T-helper 1 cell treated with Interleukin-12 subunit alpha and Interleukin-12 subunit beta and Interleukin-4 antibody, amounts not matched to agents 30 ng/mL and 1 ng/mL, for 36 hours (primary cell): ENCODE data around the gene ERN1. TPM values are rescaled to one million over a fixed set of nuclear protein-coding genes. Genes with fewer than 3 reads are reported as not detected.
"Not testable (repeated sequence)": the region's sequence is repeated elsewhere in the genome, so short reads cannot be mapped to it uniquely, and the experiment has no call there.

ENCODE experiments used
- intact Hi-C: fragments of 100-400 bp; cut with micrococcal nuclease; formaldehyde crosslinking; loops from one replicate; pipeline ENCODE4 v1.15.1; 2024
- total RNA-seq: library from RNA; stranded (reverse); gene quantifications from 2 replicates; pipeline ENCODE4 v1.2.3, GENCODE V29; 2022

The ERN1 gene
- 139 and 143 TPM in 2 replicates for total RNA-seq

DNA sequence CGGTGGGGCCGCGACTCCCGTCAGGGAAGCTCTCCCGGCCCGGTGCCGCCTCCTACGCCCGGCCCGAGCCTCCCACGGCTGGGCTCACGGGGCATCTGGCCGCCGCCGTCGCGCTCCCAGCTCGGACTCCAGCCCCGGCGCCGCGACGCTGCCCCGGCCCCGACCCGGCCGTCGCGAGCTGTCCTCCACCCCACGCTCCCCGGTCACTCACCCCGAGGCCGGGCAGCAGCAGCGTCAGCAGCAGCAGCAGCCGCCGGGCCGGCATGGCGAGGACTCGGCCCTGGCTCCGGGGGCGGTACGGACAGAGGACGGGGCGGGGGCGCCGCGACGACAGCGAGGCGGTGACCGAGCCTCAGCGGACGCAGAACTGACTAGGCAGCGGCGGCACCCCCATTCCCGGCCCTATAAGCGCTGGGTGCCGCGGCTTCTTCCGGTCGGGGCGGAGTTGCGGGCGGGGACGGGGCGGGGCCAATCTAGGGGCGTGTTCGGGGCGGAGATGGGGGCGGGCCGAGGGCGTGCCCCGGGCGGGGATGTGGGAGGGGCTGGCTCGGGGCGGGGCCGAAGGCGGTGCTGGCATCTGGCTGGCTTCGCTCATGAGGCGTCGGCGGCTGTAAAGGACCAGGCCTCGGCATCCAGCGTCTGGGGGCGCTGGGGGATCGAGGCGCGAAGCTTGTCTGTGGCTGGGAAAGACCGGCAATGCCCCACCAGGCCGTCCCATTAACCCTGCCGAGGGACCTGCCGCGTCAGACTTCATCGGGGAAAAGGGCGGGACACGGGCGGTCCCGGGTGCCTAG lies at the start of gene ERN1:
ERN1 (minus strand) TSS at position 380 of the 794 bp plus-strand sequence; CDS start at position 265, 115 bp downstream.
- intact Hi-C loops: loop anchor here (1.0 to 10.0 kb wide), 11 partner anchors 15 to 505 kb away; partner anchors contain the start of genes CCDC47, CEP95, DDX42 and DDX5

GRCh38 chr17:64179024-64179423 lies 49.1 kb upstream of the ERN1 start:
- intact Hi-C loops: not testable (repeated sequence)

DNA sequence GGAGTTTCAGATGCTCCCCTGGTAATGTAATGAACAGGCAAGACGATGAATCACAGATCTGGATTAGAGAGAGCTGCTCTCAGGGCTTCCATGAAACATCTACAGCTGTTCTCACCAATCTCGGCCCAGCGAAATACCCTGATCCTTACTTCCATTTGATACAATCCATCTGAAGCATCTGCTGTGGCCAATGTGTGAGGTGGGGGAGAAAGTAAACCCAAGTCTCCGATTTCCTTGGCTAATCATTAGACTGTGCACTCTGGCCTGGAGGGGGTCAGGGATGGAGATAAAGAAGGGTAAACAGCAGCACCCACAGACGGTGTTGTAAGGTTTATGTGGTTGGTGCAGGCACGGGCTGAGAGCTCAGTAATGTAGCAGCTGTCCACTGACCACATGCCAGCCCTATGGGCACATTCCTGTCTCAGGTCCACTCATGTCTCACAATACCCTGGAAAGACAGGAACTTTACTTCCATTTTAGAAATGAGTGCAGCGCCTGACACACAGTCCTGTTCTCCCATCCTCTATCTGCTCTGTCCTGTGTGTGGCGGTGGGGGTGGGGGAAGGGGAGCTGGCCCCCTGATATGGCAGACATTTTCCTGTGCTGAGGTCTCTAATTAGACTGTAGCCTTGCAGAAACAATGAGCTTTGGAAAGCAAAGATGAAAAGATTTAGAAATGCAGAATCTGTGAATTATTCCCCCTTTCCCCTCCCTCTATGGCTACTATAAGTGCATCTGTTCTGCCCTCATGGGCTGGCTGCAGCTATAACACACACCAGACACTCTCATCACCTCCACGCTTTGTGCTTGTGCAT lies 48.3 kb upstream of the ERN1 start:
- intact Hi-C loops: no loop called here

GRCh38 chr17:64177311-64178010 lies 47.5 kb upstream of the ERN1 start:
- intact Hi-C loops: no loop called here

GRCh38 chr17:64176556-64176955 lies 46.6 kb upstream of the ERN1 start:
- intact Hi-C loops: no loop called here

DNA sequence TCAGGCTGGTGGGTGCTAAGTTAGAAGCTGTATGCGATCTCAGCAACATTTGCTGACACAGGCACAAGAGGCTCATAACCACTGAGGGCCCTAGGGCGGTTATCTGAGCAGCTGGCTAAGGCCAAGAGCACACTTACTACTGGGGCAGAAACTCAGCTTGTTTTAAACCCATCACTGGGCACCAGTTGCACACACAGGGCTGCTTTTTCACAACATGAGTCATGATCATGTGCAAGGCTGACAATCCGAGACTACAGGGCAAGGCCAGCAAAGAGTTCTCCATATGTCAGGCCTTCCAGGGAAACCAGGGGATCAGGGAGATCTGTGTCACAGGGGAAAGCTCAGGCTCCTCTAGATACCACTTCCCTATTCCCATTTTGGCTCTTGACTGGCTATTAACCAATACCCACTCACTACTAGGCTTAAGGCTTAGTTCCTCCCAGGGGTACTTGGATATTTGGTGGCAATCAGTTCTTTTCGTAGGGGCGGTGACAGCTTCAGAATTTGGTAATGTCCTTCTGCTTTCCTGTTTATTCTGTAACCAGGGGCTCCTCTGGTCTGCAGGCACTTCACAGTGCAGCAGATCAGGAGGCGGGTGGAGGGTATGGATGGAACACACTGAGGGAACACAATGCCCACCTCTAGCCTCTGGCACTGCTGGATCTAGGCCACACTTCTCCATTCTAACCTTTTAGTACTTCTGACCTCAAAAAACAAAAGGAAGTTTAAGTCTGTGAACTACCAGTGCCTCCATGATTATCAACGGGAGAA lies 44.9 kb upstream of the ERN1 start:
- intact Hi-C loops: no loop called here

GRCh38 chr17:64173646-64174045 lies 43.7 kb upstream of the ERN1 start:
- intact Hi-C loops: no loop called here

DNA sequence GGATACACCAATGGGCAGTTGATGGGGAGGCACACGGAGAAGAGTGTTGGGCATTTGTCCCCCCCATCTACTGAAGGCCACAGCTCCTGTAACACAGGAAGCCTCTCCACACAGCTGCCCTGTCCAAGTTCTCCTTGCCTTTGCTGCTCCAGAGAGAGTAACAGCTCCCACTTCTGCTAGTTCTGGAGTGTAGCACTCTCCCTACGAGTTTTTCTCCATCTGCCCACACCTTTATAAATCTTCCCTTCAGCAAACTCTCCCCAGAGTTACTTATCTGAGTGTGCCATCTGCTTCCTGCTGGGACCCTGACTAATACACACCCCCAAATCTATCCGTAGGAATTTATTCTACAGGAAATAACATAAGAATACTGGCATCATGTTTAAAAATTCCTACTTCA lies 42.6 kb upstream of the ERN1 start:
- intact Hi-C loops: no loop called here

DNA sequence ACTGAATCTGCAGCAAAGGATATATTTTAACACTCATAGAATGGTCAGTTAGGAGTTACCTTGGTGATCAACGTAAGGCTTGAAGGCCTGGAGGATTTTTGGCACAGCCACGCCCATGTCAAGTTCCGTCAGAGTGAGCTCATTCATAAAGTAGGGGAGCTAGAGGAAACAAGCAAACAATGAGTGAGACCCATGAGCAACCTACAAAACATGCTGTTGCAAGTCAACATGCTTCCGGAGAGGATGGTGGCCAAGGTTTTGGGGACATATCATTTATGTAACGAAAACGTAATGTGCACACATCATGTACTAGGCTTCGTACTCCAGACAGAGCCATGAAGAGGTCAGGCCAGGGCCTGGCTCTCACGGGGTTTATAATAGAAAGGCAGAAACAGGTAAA lies 41.1 kb upstream of the ERN1 start:
- intact Hi-C loops: no loop called here

DNA sequence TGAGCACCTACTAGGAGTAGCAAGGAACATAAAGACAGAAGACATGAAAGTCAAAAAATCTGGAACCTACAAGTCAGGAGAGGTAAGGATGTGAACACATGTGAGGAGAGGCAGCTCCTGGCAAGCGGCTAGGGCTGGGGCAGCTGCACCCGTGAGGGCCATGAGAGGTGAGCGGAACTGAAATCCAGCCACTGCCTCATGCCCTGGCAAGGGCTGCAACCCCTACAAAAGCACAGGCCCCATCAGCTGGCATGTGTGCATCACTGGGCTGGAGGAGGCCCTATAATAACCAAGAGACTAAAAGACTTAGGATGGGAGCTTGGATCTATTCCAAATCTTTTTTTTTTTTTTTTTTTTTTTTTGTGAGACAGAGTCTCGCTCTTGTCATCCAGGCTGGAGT lies 40.3 kb upstream of the ERN1 start:
- intact Hi-C loops: no loop called here

DNA sequence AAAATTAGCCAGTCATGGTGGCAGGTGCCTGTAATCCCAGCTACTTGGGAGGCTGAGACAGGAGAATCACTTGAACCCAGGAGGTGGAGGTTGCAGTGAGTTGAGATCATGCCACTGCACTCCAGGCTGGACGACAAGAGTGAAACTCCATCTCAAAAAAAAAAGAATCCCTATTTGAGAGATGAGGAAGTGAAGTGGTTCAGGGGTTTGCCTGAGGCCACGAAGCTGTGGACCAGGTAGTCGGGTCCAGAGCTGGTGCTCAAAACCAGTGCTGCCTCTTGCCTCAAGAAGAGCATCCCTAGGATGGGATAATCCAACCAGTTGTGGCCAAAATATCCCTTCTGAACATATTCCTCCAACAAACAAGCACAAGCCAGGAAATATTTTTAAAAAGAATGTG lies 37.7 kb upstream of the ERN1 start:
- intact Hi-C loops: not testable (repeated sequence)

DNA sequence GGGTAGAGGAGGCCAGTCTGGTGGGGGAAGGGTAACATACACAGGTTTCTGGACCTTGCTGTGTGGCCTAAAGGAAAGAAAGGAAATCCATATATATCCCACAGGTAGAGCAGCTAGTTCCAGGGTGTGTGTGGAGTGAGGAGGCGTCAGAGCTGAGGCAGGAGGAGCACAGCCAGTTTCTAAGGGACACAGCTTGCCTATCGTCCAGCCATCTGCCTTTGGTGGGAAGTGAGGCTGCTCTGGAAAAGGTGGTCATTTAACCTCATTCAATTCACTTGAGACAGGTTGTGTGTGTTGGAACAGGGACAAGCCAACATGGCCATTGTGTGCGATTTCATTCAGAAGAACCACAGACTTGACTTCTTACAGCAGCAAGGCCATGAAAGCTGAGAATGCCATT lies 36.9 kb upstream of the ERN1 start:
- intact Hi-C loops: no loop called here

DNA sequence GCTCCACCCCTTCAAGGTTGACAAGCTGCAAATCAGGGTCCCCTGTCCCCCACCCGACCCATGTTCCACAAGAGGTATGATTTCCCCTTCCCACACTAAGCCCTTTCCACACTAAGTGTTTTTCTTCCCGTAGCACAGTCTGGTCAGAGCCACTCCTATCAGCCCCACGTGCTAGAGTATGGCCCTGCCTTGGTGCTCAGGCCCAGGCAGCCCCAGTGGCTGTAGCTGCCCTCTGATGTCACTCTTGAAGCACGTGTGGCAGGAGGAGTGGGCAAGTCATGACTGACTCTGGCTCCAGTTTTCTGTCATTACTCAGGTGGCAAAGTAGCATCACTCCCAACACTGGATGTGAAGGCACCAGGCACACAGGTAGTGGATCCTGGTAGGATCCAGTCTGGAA lies 35.4 kb upstream of the ERN1 start:
- intact Hi-C loops: no loop called here

- intact Hi-C loops: no loop called here
Observed at GRCh38 chr17:64164596-64165285, 34.8 kb upstream of the ERN1 start.

DNA sequence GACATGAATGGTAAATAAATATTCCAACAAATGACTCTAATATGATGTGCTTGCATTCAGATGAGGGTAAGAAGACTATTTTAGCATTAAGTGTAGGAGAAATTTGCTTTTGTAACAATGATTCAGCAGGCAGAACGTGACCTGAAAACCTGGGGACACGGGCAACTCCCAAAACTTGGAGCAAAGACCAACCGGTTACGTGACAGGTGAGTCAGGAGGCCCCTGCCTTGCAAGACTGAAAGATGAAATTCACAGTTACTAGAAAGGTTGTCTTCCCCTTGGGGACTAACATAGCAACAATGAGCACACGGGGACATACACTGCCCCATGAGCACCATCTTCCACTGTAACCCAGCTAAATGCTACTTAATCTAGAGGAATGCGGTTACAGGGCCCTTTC lies 33.5 kb upstream of the ERN1 start:
- intact Hi-C loops: no loop called here

DNA sequence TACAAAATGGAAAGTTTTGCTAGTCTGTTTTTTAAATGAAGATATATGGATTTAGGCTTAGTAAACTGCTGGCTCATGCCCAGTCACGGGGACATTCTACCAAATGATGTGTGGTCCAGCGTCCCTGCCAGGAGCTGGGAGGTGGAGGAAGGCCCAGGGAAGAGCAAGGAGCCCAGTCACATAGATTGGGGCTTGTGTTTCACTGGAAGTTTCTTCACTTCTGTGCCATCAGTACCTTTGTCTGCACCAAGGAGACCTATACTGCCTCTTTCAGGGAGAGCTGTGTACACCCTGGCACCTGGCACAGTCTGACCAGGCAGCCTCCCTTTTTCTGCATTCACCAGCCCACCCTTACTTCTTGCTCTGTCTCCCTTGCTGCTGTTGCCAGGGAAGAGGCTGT lies 32.6 kb upstream of the ERN1 start:
- intact Hi-C loops: loop anchor here (1.0 kb wide), 1 partner anchor 22 kb away; no protein-coding TSS in a partner anchor

DNA sequence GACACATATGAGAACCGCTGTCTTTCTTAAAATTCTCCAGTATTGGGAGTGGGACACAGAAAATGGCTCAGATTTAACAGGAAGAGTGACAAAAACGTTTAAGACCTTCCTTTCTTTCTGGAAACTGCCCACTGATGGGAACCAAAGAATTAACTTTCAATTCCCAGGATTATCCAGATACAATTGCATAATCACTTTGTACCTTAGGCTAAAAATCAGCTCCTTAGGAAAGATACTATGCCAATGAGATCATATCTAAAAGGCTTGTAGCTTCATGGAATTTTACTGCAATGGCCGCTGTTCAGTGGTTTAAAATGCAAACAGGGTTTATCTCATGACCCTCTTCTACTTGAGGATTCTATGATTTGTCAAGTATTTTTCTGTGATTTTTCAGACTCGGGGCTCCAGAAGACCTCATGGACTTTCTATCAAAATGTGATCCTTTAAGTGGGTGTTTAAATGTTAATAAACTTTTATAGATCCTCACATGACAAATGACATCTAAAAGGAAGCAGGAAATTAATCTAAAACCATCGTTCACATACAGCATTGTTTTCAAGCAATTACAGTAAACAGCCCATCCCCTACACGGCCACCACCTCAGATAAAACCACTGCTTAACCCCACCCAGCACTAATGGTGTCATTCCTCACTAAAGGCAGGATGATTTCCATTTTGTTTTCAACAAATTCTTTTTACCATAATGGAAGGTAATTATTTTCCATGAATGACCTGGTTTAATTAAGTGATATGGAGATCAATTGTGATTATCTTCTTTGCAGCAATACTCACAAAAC lies 31.6 kb upstream of the ERN1 start:
- intact Hi-C loops: loop anchor here (1.0 kb wide), 1 partner anchor 23 kb away; no protein-coding TSS in a partner anchor

- intact Hi-C loops: no loop called here
Observed at GRCh38 chr17:64160378-64160777, 30.4 kb upstream of the ERN1 start.

DNA sequence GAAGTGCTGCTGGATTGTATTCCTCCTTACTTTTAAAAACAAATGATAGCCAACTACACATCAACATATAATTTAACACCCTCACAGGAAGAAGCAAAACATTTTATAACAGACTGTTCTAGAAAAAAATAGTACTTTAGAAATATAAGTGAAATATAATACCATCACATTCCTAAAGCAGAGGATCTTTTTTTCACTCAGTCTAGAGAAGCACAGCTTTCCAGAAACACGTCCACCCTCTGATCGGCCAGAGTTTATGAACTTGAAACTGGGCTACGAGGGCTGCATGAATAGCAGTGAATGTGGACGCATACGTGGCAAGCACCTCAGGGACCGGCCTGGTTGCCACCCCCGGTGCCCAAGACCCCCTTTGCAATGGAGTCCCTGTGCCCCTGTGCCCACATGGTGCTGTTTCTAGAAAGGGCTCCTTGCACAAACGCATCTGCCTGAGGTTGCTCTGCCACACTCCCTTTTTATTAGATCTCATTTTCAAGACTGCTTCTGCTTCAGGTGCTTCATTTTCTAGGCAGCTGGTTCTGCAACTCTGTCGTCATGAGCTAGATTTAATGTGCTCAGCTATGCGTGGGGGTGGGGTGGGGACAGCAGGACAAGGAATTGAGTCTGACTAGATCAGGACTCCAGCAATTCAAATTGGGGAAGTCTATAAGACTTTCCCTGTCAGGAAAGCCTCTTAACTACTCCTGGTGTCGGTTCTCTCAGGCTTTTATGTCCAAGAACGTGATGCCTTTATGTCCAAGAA lies 29.1 kb upstream of the ERN1 start:
- intact Hi-C loops: no loop called here
